T1000 (cell line): Measurements from ENCODE around the gene ZFYVE21.

Source experiments
- DNase-seq: peaks from one replicate; lab custom pipeline; 2025; ENCODE audit warnings: mixed read lengths; lab: John Stamatoyannopoulos, UW

The ZFYVE21 gene

GRCh38 chr14:103692159-103692558 is 23.5 kb upstream of the ZFYVE21 start:
- no peak for DNase-seq

GRCh38 chr14:103692871-103693270 is 22.7 kb upstream of the ZFYVE21 start:
- DNase-seq, result no peak

- no peak for DNase-seq
Observed at GRCh38 chr14:103693515-103693914, 22.1 kb upstream of the ZFYVE21 start.

- DNase-seq, result no peak
Observed at GRCh38 chr14:103694572-103695026, 21.0 kb upstream of the ZFYVE21 start.

- no peak for DNase-seq
Observed at GRCh38 chr14:103695296-103696069, 20.1 kb upstream of the ZFYVE21 start.

- DNase-seq, result no peak
Observed at GRCh38 chr14:103696070-103696402, 19.6 kb upstream of the ZFYVE21 start.

GRCh38 chr14:103696466-103697071 is 19.0 kb upstream of the ZFYVE21 start:
- no peak for DNase-seq

- no peak for DNase-seq
Observed at GRCh38 chr14:103697206-103697602, 18.4 kb upstream of the ZFYVE21 start.

GRCh38 chr14:103697603-103698379 is 17.8 kb upstream of the ZFYVE21 start:
- no peak for DNase-seq

GRCh38 chr14:103698380-103699260 is 17.0 kb upstream of the ZFYVE21 start:
- no peak for DNase-seq

- no peak for DNase-seq
Observed at GRCh38 chr14:103699261-103699661, 16.3 kb upstream of the ZFYVE21 start.

GRCh38 chr14:103699901-103700752 is 15.5 kb upstream of the ZFYVE21 start:
- no peak for DNase-seq

GRCh38 chr14:103700753-103701490 is 14.7 kb upstream of the ZFYVE21 start:
- no peak for DNase-seq

GRCh38 chr14:103702095-103702494 is 13.5 kb upstream of the ZFYVE21 start:
- DNase-seq, result no peak

GRCh38 chr14:103702497-103703432 is 12.8 kb upstream of the ZFYVE21 start:
- no peak for DNase-seq

- DNase-seq, result no peak
Observed at GRCh38 chr14:103703433-103704385, 11.9 kb upstream of the ZFYVE21 start.

GRCh38 chr14:103704708-103705107 is 10.9 kb upstream of the ZFYVE21 start:
- no peak for DNase-seq

- DNase-seq, result no peak
Observed at GRCh38 chr14:103705118-103705503, 10.5 kb upstream of the ZFYVE21 start.
